ENCODE data around the gene PRMT9.

DNA sequence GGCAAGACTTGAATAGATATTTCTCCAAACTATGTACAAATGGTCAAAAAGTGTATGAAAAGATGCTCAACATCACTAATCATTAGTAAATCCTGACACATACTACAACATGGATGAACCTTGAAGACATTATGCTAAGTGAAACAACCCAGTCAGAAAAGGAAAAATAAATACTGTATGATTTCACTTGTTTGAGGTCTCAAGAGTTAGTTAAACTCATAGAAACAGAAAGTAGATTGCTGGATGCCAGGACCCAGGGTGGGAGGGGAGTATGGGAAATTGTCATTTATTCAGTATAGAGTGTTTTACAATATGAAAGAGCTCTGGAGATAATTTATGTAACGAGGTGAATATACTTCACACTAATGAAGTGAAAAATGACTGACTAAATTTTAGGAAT is 32.4 kb downstream of the PRMT9 start:
- no peak for TF ChIP-seq CTCF (conservative IDR thresholded peaks at IDR 0.05; ENCODE audit: low read depth, low read length)
- TF ChIP-seq MAZ (IDR thresholded peaks at IDR 0.05; ENCODE audit: borderline replicate concordance, low read depth, low read length): no peak
- TF ChIP-seq POLR2A (IDR thresholded peaks at IDR 0.05; ENCODE audit: low read depth, low read length): no peak
- TF ChIP-seq BHLHE40 (IDR thresholded peaks at IDR 0.05; ENCODE audit: low read depth, low read length): no peak
- TF ChIP-seq CEBPB (IDR thresholded peaks at IDR 0.05; ENCODE audit: low read depth, low read length): no peak
- no peak for TF ChIP-seq MXI1 (IDR thresholded peaks at IDR 0.05; ENCODE audit: borderline replicate concordance, low read depth, low read length)
- TF ChIP-seq MAFK (IDR thresholded peaks at IDR 0.05; ENCODE audit: low read depth, low read length): no peak
- TF ChIP-seq SMC3 (IDR thresholded peaks at IDR 0.05; ENCODE audit: low read depth, low read length): no peak
- no peak for TF ChIP-seq RCOR1 (IDR thresholded peaks at IDR 0.05; ENCODE audit: insufficient replicate concordance, low read length)

All from IMR-90 (cell line).